Keratinocyte (primary cell): ENCODE results near the gene FASN. TPM values are rescaled to one million over a fixed set of nuclear protein-coding genes. Genes with fewer than 3 reads are reported as not detected.

Experiments
- DNase-seq: peaks from one replicate; pipeline ENCODE4 v3.0.0-alpha.2; 2011; ENCODE audit warnings: low read depth, missing footprints, low spot score
- FAIRE-seq: peaks from 2 replicates; lab custom pipeline; 2011; peaks lifted over from hg19 to GRCh38; lab: Jason Lieb, UNC
- H2AFZ ChIP-seq: 2 replicates; pipeline ENCODE4 v1.6.0; 2012; ENCODE audit warnings: low read length, control low read depth, inconsistent platforms; ENCODE audit not compliant: control insufficient read depth
- H3K27ac ChIP-seq: 2 replicates; pipeline ENCODE4 v1.5.1; 2011; ENCODE audit warnings: low read length; ENCODE audit not compliant: control insufficient read depth, insufficient read depth
- H3K27me3 ChIP-seq: 3 replicates; pipeline ENCODE4 v1.6.0; 2011; ENCODE audit warnings: low read length; ENCODE audit not compliant: control insufficient read depth, insufficient read depth; ENCODE audit errors: extremely low read depth
- H3K36me3 ChIP-seq, 2 experiments: 2 replicates in 1 of 2; 3 replicates in 1 of 2; pipeline ENCODE4 v1.5.1; 2011; ENCODE audit warnings: low read length in 2 of 2, mild to moderate bottlenecking in 1 of 2; ENCODE audit not compliant: control insufficient read depth in 2 of 2, insufficient read depth in 2 of 2; ENCODE audit errors: extremely low read depth in 1 of 2
- H3K4me1 ChIP-seq: 3 replicates; pipeline ENCODE4 v1.5.1; 2011; ENCODE audit warnings: low read length; ENCODE audit not compliant: control insufficient read depth, insufficient read depth; ENCODE audit errors: extremely low read depth
- H3K4me2 ChIP-seq: 3 replicates; pipeline ENCODE4 v1.6.0; 2011; ENCODE audit warnings: low read depth, low read length; ENCODE audit not compliant: control insufficient read depth, insufficient read depth; ENCODE audit errors: extremely low read depth
- H3K4me3 ChIP-seq, 3 experiments: fragments of 200-600 bp in 1 of 3; sonication (generic) in 1 of 3; 2 replicates in 2 of 3; 3 replicates in 1 of 3; pipeline ENCODE4 v1.5.1; 2011 to 2016; ENCODE audit warnings: low read length in 3 of 3, mild to moderate bottlenecking in 3 of 3, control low read depth in 2 of 3, inconsistent platforms in 1 of 3, low read depth in 1 of 3, mixed read lengths in 1 of 3, mixed run types in 1 of 3, moderate library complexity in 1 of 3; ENCODE audit not compliant: control insufficient read depth in 2 of 3, insufficient read depth in 2 of 3; ENCODE audit errors: extremely low read depth in 1 of 3
- H3K79me2 ChIP-seq: 2 replicates; pipeline ENCODE4 v1.6.0; 2012; ENCODE audit warnings: low read length; ENCODE audit not compliant: control insufficient read depth, insufficient read depth
- H3K9ac ChIP-seq: 3 replicates; pipeline ENCODE4 v1.6.0; 2011; ENCODE audit warnings: low read length; ENCODE audit not compliant: control insufficient read depth, insufficient read depth; ENCODE audit errors: extremely low read depth
- H3K9me1 ChIP-seq: 3 replicates; pipeline ENCODE4 v1.6.0; 2011; ENCODE audit warnings: low read length; ENCODE audit not compliant: control insufficient read depth, insufficient read depth; ENCODE audit errors: extremely low read depth
- H3K9me3 ChIP-seq: 2 replicates; pipeline ENCODE4 v1.5.1; 2012; ENCODE audit warnings: low read depth, low read length; ENCODE audit not compliant: control insufficient read depth
- H4K20me1 ChIP-seq: 3 replicates; pipeline ENCODE4 v1.6.0; 2011; ENCODE audit warnings: low read length; ENCODE audit not compliant: control insufficient read depth, insufficient read depth; ENCODE audit errors: extremely low read depth
- EZH2 ChIP-seq: IDR thresholded peaks from one replicate; pipeline ENCODE4 v1.6.1; 2012; ENCODE audit warnings: inconsistent platforms, mild to moderate bottlenecking, low read length, moderate library complexity
- dilution Hi-C: fragments of 300-500 bp; cut with MboI; formaldehyde crosslinking; loops from one replicate; pipeline ENCODE4 v1.7.0; 2020; ENCODE audit warnings: low sequenced_read_pairs; ENCODE audit not compliant: extremely low pct_ligation_motif_present
- polyA plus RNA-seq, 5 experiments: library from polyadenylated mRNA; depleted of rRNA in 3 of 5; stranded (reverse) in 3 of 5; stranded (forward) in 1 of 5; unstranded in 1 of 5; fragments of >200 nt; gene quantifications; 1 replicate in 1 of 5; 2 replicates in 3 of 5; 3 replicates in 1 of 5; pipeline versions ENCODE4 v1.2.1 to v1.2.3, GENCODE V29; 2011 to 2012; ENCODE audit warnings: missing spikeins in 2 of 5, low read depth in 1 of 5, low replicate concordance in 1 of 5
- TF ChIP-seq, protein P1 (sequence below), 3 experiments: IDR thresholded peaks in 1 of 3; conservative IDR thresholded peaks in 1 of 3; optimal IDR thresholded peaks in 1 of 3; 2 replicates in 2 of 3; 3 replicates in 1 of 3; pipeline versions ENCODE3 to v1.5.1; 2011; ENCODE audit warnings: low read length in 3 of 3, mild to moderate bottlenecking in 3 of 3, moderate library complexity in 2 of 3, control low read depth in 1 of 3, inconsistent platforms in 1 of 3; ENCODE audit not compliant: insufficient read depth in 2 of 3; ENCODE audit errors: extremely low read depth in 1 of 3

The FASN gene
- polyA plus RNA-seq, 1 donor (not counting 4 experiments of a cell fraction or from before 2014, with no cell fraction given): 44.7 TPM

DNA sequence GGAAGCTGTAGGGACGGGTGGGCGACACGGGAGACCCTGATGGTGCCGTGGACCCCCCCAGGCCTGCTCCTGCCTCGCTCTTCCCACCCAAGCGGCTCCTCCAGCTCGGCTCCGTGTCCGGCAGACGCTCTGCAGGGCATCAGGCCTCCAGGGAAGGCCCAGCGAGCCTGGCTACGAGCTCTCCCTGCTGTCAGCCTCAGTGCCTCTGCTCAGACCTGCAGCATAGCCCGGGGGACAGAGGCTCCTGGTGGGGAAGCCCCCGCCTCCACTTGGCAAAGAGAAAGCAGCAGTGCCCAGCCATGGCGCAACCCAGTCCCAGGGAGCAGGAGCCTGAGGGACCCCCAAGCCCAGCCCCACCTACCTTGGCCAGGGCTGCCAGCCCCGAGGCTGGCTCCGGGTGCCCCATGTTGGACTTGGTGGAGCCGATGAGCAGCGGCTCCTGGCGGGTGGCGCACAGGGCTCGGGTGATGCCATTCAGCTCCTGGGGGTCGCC lies 5.9 kb downstream of the FASN start:
- TF ChIP-seq, protein P1, sequence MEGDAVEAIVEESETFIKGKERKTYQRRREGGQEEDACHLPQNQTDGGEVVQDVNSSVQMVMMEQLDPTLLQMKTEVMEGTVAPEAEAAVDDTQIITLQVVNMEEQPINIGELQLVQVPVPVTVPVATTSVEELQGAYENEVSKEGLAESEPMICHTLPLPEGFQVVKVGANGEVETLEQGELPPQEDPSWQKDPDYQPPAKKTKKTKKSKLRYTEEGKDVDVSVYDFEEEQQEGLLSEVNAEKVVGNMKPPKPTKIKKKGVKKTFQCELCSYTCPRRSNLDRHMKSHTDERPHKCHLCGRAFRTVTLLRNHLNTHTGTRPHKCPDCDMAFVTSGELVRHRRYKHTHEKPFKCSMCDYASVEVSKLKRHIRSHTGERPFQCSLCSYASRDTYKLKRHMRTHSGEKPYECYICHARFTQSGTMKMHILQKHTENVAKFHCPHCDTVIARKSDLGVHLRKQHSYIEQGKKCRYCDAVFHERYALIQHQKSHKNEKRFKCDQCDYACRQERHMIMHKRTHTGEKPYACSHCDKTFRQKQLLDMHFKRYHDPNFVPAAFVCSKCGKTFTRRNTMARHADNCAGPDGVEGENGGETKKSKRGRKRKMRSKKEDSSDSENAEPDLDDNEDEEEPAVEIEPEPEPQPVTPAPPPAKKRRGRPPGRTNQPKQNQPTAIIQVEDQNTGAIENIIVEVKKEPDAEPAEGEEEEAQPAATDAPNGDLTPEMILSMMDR (optimal IDR thresholded peaks at IDR 0.05 in 1 of 3, IDR thresholded peaks at IDR 0.05 in 1 of 3, conservative IDR thresholded peaks at IDR 0.05 in 1 of 3; ENCODE audit: extremely low read depth in 1 of 3, insufficient read depth in 2 of 3, low read length in 3 of 3): no peak
- TF ChIP-seq EZH2: no peak
- Histone ChIP-seq H2AFZ (no peak overlapping the region), H3K79me2 (peaks cover 76% of the 10 kb centered on the region), H3K9me1 (no peaks in the 10 kb centered on the region), H3K4me3 (no peak overlapping the region), H3K27me3 (no peaks in the 10 kb centered on the region), H3K27ac (no peak overlapping the region), H3K4me1 (peaks cover 16% of the 10 kb centered on the region), H3K9me3 (no peaks in the 10 kb centered on the region), H4K20me1 (peaks cover 46% of the 10 kb centered on the region), H3K36me3 (peaks cover 54% of the 10 kb centered on the region in 2 experiments), H3K4me2 (no peak overlapping the region), H3K9ac (no peak overlapping the region)
- dilution Hi-C loops: no loop called here
- DNase-seq: no peak
- no peak for FAIRE-seq

DNA sequence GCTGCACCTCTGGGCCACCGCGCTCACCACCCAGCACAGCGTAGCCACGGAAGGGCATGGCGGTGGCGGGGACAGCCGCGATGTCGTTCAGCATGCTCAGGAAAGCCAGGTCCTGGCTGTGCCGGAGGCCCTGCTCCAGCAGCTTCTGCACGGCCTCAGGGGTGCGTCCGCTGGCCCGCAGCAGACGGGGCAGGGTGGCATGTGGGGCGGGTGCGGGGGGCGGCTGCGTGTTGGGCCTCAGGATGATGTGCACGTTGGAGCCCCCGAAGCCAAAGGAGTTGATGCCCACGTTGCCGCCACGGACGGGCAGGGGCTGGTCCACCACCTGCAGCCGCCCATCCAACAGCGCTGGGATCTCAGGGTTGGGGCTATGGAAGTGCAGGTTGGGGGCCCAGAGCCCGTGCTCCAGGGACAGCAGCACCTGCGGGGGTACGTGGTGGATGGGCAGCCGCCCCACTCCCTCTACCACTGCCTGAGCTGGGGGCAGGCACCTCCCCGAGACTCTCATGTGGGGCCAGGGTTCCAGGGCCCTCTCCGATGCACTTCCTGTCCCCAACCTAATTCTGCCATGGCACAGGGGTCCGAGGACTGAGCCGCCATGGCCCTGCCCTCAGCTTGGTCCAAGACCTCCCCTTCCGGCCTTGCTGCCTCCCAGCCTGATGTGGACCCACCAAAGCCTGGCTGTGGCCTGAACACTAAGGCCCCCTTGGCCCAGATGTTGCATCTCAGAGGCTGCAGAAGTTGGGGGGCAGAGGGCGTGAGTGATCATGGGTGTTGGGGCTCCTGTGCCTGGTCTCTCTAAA lies 6.6 kb downstream of the FASN start:
- H2AFZ ChIP-seq: no peak overlapping the region
- H3K4me2 ChIP-seq: no peak overlapping the region
- H3K79me2 ChIP-seq: peaks cover 70% of the 10 kb centered on the region
- no peak for TF ChIP-seq EZH2
- TF ChIP-seq, protein P1 (optimal IDR thresholded peaks at IDR 0.05 in 1 of 3, IDR thresholded peaks at IDR 0.05 in 1 of 3, conservative IDR thresholded peaks at IDR 0.05 in 1 of 3; ENCODE audit: extremely low read depth in 1 of 3, insufficient read depth in 2 of 3, low read length in 3 of 3): no peak
- H3K9me1 ChIP-seq: no peaks in the 10 kb centered on the region
- no peak overlapping the region for H3K27ac ChIP-seq
- no peak overlapping the region for H3K9ac ChIP-seq
- peaks cover 57 to 59% of the 10 kb centered on the region in 2 experiments for H3K36me3 ChIP-seq
- peaks cover 40% of the 10 kb centered on the region for H4K20me1 ChIP-seq
- no peaks in the 10 kb centered on the region for H3K27me3 ChIP-seq
- H3K4me1 ChIP-seq: peaks cover 10% of the 10 kb centered on the region
- no peak for DNase-seq
- dilution Hi-C loops: no loop called here
- no peak overlapping the region for H3K4me3 ChIP-seq
- H3K9me3 ChIP-seq: no peaks in the 10 kb centered on the region
- no peak for FAIRE-seq
